ENCODE results near the gene RABAC1. TPM values are rescaled to one million over a fixed set of nuclear protein-coding genes. Genes with fewer than 3 reads are reported as not detected.

RABAC1 gene
- total and polyA plus RNA-seq, 2 of the 8 experiments (the other 6 are each of a cell fraction or from before 2014, with no cell fraction given) = 124 to 439 TPM

DNA sequence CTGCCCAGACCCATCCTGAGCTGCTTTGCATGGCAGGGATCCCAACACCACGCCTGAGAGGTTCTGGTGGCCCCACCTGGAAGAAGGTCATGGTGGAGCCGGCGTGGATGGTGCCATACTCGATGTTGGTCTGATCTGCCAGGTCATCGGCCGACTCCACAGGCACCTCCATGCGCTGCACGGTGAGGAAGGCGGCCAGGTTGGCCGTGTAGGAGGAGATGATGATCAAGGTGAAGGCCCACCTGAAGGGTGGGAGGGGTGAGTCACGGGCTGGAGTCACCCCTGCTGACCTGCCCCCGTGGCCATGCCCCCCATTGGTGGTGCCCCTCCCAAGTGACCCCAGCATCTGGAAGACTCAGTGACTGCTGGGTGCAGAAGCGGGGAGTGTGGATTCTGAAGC lies 47.4 kb upstream of the RABAC1 start:
- Histone ChIP-seq H3K4me2 (ENCODE audit: insufficient read depth in 1 of 2, low read depth in 2 of 2, low read length in 2 of 2) (no peak overlapping the region), H2BK20ac (ENCODE audit: low read length) (no peak overlapping the region), H3K79me2 (ENCODE audit: control insufficient read depth in 1 of 2, insufficient read depth in 2 of 2, low read length in 2 of 2) (no peaks in the 10 kb centered on the region), H3K18ac (ENCODE audit: extremely low read depth, low read length) (no peak overlapping the region), H3K56ac (replicated peaks; ENCODE audit: insufficient read length, low read depth, low read length) (no peak overlapping the region), H2AFZ (ENCODE audit: low read length) (no peak overlapping the region), H3K27ac (ENCODE audit: low read depth, low read length) (no peak overlapping the region), H3K9me3 (ENCODE audit: insufficient read depth in 2 of 2, low read depth in 1 of 2, low read length in 1 of 2) (no peaks in the 10 kb centered on the region), H3K79me1 (ENCODE audit: low read depth, low read length) (no peaks in the 10 kb centered on the region), H2BK12ac (ENCODE audit: low read depth, low read length) (no peak overlapping the region), H2AK5ac (ENCODE audit: low read depth, low read length) (no peak overlapping the region), H4K91ac (replicated peaks; ENCODE audit: insufficient read length, low read length) (no peak overlapping the region), H3K27me3 (replicated peaks in 1 of 4; ENCODE audit: control insufficient read depth in 3 of 4, extremely low read depth in 1 of 4, insufficient read depth in 3 of 4, low read length in 3 of 4) (no peaks in the 10 kb centered on the region; a peak in 2 of 7 replicates), H4K20me1 (replicated peaks in 1 of 2; ENCODE audit: control insufficient read depth in 1 of 2, insufficient read depth in 2 of 2, low read length in 2 of 2) (peaks cover 0 to 4% of the 10 kb centered on the region in 2 experiments), H4K5ac (ENCODE audit: insufficient read length, low read depth, low read length) (no peak overlapping the region), H3K4me3 (ENCODE audit: extremely low read depth in 1 of 4, insufficient read depth in 2 of 4, low read depth in 3 of 4, low read length in 4 of 4) (no peak overlapping the region), H3K4me1 (replicated peaks in 1 of 4; ENCODE audit: control insufficient read depth in 3 of 4, insufficient read depth in 4 of 4, low read length in 3 of 4) (peaks cover 0 to 7% (median 0%) of the 10 kb centered on the region in 4 experiments; a peak in 2 of 7 replicates), H4K8ac (ENCODE audit: extremely low read depth, insufficient read depth, low read length) (no peak overlapping the region; the same call in 1 of the 2 replicates), H2BK120ac (replicated peaks; ENCODE audit: low read depth, low read length) (no peak overlapping the region), H3K36me3 (ENCODE audit: control insufficient read depth in 2 of 4, insufficient read depth in 4 of 4, low read length in 3 of 4) (peaks cover 0 to 6% (median 4%) of the 10 kb centered on the region in 4 experiments; a peak in 4 of 8 replicates), H3K4ac (replicated peaks; ENCODE audit: insufficient read length, low read depth, low read length) (no peak overlapping the region), H2BK5ac (ENCODE audit: low read depth, low read length) (no peak overlapping the region), H3K23me2 (ENCODE audit: low read depth, low read length) (no peaks in the 10 kb centered on the region), H2BK15ac (ENCODE audit: low read length) (no peak overlapping the region), H3K23ac (ENCODE audit: insufficient read length) (no peak overlapping the region), H3K9ac (replicated peaks in 1 of 4; ENCODE audit: extremely low read depth in 1 of 4, low read depth in 3 of 4, low read length in 3 of 4) (no peak overlapping the region), H3K14ac (ENCODE audit: insufficient read length) (no peak overlapping the region)
- ChIA-PET CTCF (ENCODE audit: partially characterized antibody) (interaction anchor here (1.5 to 2.0 kb wide), 2 partner anchors 17 to 22 kb away, joined by 6 to 11 read pairs; no protein-coding TSS in a partner anchor), POLR2A (ENCODE audit: partially characterized antibody) (no interaction called here)
- DNase-seq (ENCODE audit: low read depth in 1 of 2, low spot score in 2 of 2) = no peak
- no peak for FAIRE-seq
- 92% methylated on average over 13 of the region's 13 CpGs; no CpG with 5 or more reads in 1 of the 2 experiments for WGBS, 2 experiments (ENCODE audit: extremely low coverage in 1 of 2, insufficient coverage in 1 of 2, insufficient read length in 1 of 2, insufficient replicate concordance in 2 of 2, low coverage in 1 of 2, low lambda C conversion rate in 2 of 2, missing lambda C conversion rate in 1 of 2)
- TF ChIP-seq BCL11A (IDR thresholded peaks at IDR 0.05; ENCODE audit: low read depth in 2 of 2, low read length in 2 of 2) (no peak), YY1 (IDR thresholded peaks at IDR 0.05; ENCODE audit: low read depth, low read length) (no peak), SIRT6 (IDR thresholded peaks at IDR 0.05; ENCODE audit: low read length) (no peak), TCF12 (IDR thresholded peaks at IDR 0.05; ENCODE audit: low read depth, low read length) (no peak), SUZ12 (IDR thresholded peaks at IDR 0.05; ENCODE audit: low read length) (no peak), SP2 (IDR thresholded peaks at IDR 0.05; ENCODE audit: low read length) (no peak), NANOG (IDR thresholded peaks at IDR 0.05; ENCODE audit: insufficient read depth, low read depth, low read length, poor library complexity, severe bottlenecking) (no peak), GTF2F1 (IDR thresholded peaks at IDR 0.05; ENCODE audit: borderline replicate concordance, low read depth, low read length) (no peak), GABPA (IDR thresholded peaks at IDR 0.05; ENCODE audit: borderline replicate concordance, insufficient read depth, low read length) (no peak), EGR1 (IDR thresholded peaks at IDR 0.05; ENCODE audit: borderline replicate concordance, low read depth, low read length) (no peak)
- TF ChIP-seq, protein P1, sequence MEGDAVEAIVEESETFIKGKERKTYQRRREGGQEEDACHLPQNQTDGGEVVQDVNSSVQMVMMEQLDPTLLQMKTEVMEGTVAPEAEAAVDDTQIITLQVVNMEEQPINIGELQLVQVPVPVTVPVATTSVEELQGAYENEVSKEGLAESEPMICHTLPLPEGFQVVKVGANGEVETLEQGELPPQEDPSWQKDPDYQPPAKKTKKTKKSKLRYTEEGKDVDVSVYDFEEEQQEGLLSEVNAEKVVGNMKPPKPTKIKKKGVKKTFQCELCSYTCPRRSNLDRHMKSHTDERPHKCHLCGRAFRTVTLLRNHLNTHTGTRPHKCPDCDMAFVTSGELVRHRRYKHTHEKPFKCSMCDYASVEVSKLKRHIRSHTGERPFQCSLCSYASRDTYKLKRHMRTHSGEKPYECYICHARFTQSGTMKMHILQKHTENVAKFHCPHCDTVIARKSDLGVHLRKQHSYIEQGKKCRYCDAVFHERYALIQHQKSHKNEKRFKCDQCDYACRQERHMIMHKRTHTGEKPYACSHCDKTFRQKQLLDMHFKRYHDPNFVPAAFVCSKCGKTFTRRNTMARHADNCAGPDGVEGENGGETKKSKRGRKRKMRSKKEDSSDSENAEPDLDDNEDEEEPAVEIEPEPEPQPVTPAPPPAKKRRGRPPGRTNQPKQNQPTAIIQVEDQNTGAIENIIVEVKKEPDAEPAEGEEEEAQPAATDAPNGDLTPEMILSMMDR (IDR thresholded peaks at IDR 0.05; ENCODE audit: control extremely low read depth in 1 of 3, insufficient read depth in 1 of 3, low read depth in 1 of 3, low read length in 3 of 3) = no peak

Data from H1 (cell line).